ENCODE data around the gene RNF4.

GRCh38 chr4:2483237-2483636 lies 14.3 kb downstream of the RNF4 start:
- TF ChIP-seq EZH2 (IDR thresholded peaks at IDR 0.05; ENCODE audit: insufficient read depth, low read length) (no peak), CTCF (IDR thresholded peaks at IDR 0.05; ENCODE audit: insufficient read depth, low read depth, low read length) (no peak)
